H9 (cell line): ENCODE measurements around the gene DNAJA4. TPM values are rescaled to one million over a fixed set of nuclear protein-coding genes. Genes with fewer than 3 reads are reported as not detected.
A peak's percentile ranks its signal among the peaks of the same experiment; 100 is the strongest.

Experiments used
- DNase-seq: peaks from one replicate; pipeline ENCODE4 v3.0.0-alpha.2; 2017
- H2AFZ ChIP-seq: one replicate; pipeline ENCODE4 v1.6.1; 2013; ENCODE audit warnings: mild to moderate bottlenecking, low read length, control low read depth, moderate library complexity
- H2AK5ac ChIP-seq: 2 replicates; pipeline ENCODE4 v1.6.1; 2013; ENCODE audit warnings: low read length, control low read depth, mixed read lengths; ENCODE audit not compliant: insufficient read length
- H2BK120ac ChIP-seq: one replicate; pipeline ENCODE4 v1.6.1; 2013; ENCODE audit warnings: low read depth, mild to moderate bottlenecking, low read length, control low read depth, inconsistent platforms; ENCODE audit not compliant: poor library complexity, severe bottlenecking
- H2BK12ac ChIP-seq: 2 replicates; pipeline ENCODE4 v1.6.1; 2013; ENCODE audit warnings: low read length, control low read depth, mixed read lengths, low read depth; ENCODE audit not compliant: insufficient read length
- H2BK15ac ChIP-seq: 2 replicates; pipeline ENCODE4 v1.6.1; 2013; ENCODE audit warnings: low read depth, low read length, control low read depth
- H2BK20ac ChIP-seq: one replicate; pipeline ENCODE4 v1.6.1; 2013; ENCODE audit warnings: low read depth, mild to moderate bottlenecking, low read length, control low read depth, inconsistent platforms; ENCODE audit not compliant: poor library complexity, severe bottlenecking
- H2BK5ac ChIP-seq: 2 replicates; pipeline ENCODE4 v1.6.1; 2013; ENCODE audit warnings: low read length, control low read depth, mixed read lengths; ENCODE audit not compliant: insufficient read length
- H3K14ac ChIP-seq: 2 replicates; pipeline ENCODE4 v1.6.1; 2013; ENCODE audit warnings: low read length, control low read depth; ENCODE audit not compliant: insufficient read depth
- H3K18ac ChIP-seq: 2 replicates; pipeline ENCODE4 v1.6.1; 2013; ENCODE audit warnings: low read depth, mild to moderate bottlenecking, mixed read lengths, low read length, control low read depth; ENCODE audit not compliant: insufficient read length
- H3K23ac ChIP-seq: 2 replicates; pipeline ENCODE4 v1.6.1; 2013; ENCODE audit warnings: low read length, control low read depth, mixed read lengths, low read depth; ENCODE audit not compliant: insufficient read length
- H3K23me2 ChIP-seq: 2 replicates; pipeline ENCODE4 v1.6.1; 2013; ENCODE audit warnings: low read depth, mild to moderate bottlenecking, mixed read lengths, low read length, control low read depth; ENCODE audit not compliant: insufficient read length, poor library complexity, severe bottlenecking
- H3K27ac ChIP-seq: 2 replicates; pipeline ENCODE4 v1.5.1; 2013; ENCODE audit warnings: low read length, control low read depth, mixed read lengths, low read depth; ENCODE audit not compliant: insufficient read length
- H3K27me3 ChIP-seq: 2 replicates; pipeline ENCODE4 v1.6.1; 2013; ENCODE audit warnings: low read length, control low read depth, inconsistent platforms; ENCODE audit not compliant: insufficient read depth
- H3K4ac ChIP-seq: 2 replicates; pipeline ENCODE4 v1.6.1; 2013; ENCODE audit warnings: low read depth, mild to moderate bottlenecking, control low read depth, inconsistent platforms, low read length, moderate library complexity
- H3K4me1 ChIP-seq: 2 replicates; pipeline ENCODE4 v1.6.1; 2013; ENCODE audit warnings: low read length, control low read depth, inconsistent platforms; ENCODE audit not compliant: insufficient read depth
- H3K4me2 ChIP-seq: 2 replicates; pipeline ENCODE4 v1.6.1; 2013; ENCODE audit warnings: low read length, control low read depth, mixed read lengths; ENCODE audit not compliant: insufficient read length, insufficient read depth
- H3K56ac ChIP-seq: 2 replicates; pipeline ENCODE4 v1.6.1; 2013; ENCODE audit warnings: low read depth, mild to moderate bottlenecking, mixed read lengths, low read length, control low read depth; ENCODE audit not compliant: insufficient read length
- H3K79me1 ChIP-seq: 2 replicates; pipeline ENCODE4 v1.6.1; 2013; ENCODE audit warnings: low read depth, mild to moderate bottlenecking, moderate library complexity, low read length, control low read depth, inconsistent platforms; ENCODE audit not compliant: insufficient read depth, poor library complexity, severe bottlenecking
- H3K79me2 ChIP-seq: 2 replicates; pipeline ENCODE4 v1.6.1; 2013; ENCODE audit warnings: low read length, control low read depth, inconsistent platforms; ENCODE audit not compliant: insufficient read depth
- H3K9ac ChIP-seq: 2 replicates; pipeline ENCODE4 v1.6.1; 2013; ENCODE audit warnings: low read length, control low read depth, mixed read lengths; ENCODE audit not compliant: insufficient read length; ENCODE audit errors: extremely low read depth
- H3K9me3 ChIP-seq: one replicate; pipeline ENCODE4 v1.6.1; 2013; ENCODE audit warnings: low read depth, low read length, inconsistent platforms; ENCODE audit not compliant: control insufficient read depth
- H3T11ph ChIP-seq: one replicate; pipeline ENCODE4 v1.6.1; 2013; ENCODE audit warnings: mild to moderate bottlenecking, low read length, control low read depth, inconsistent platforms
- H4K20me1 ChIP-seq: one replicate; pipeline ENCODE4 v1.6.1; 2013; ENCODE audit not compliant: control insufficient read depth, insufficient read length, insufficient read depth
- H4K5ac ChIP-seq: 2 replicates; pipeline ENCODE4 v1.6.1; 2013; ENCODE audit warnings: low read depth, mild to moderate bottlenecking, mixed read lengths, low read length, control low read depth; ENCODE audit not compliant: insufficient read length
- H4K8ac ChIP-seq: replicated peaks from 2 replicates; pipeline ENCODE4 v1.6.1; 2013; ENCODE audit warnings: low read length, control low read depth, mixed read lengths, low read depth; ENCODE audit not compliant: insufficient read length
- H4K91ac ChIP-seq: 2 replicates; pipeline ENCODE4 v1.6.1; 2013; ENCODE audit warnings: low read depth, mild to moderate bottlenecking, moderate library complexity, mixed read lengths, low read length, control low read depth; ENCODE audit not compliant: insufficient read length
- H3K27ac Mint-ChIP-seq, 3 experiments: 2 replicates in 2 of 3; 3 replicates in 1 of 3; pipeline ENCODE4 v1.8.0; 2020 to 2021; ENCODE audit warnings: mixed read lengths in 3 of 3, mild to moderate bottlenecking in 1 of 3, moderate library complexity in 1 of 3
- H3K27me3 Mint-ChIP-seq: 2 replicates; pipeline ENCODE4 v1.8.0; 2021; ENCODE audit warnings: low read depth, mild to moderate bottlenecking, moderate library complexity, mixed read lengths
- H3K36me3 Mint-ChIP-seq, 3 experiments: 2 replicates in 2 of 3; 3 replicates in 1 of 3; pipeline ENCODE4 v1.8.0; 2020 to 2021; ENCODE audit warnings: low read depth in 3 of 3, mixed read lengths in 3 of 3; ENCODE audit not compliant: insufficient read depth in 1 of 3
- H3K4me1 Mint-ChIP-seq, 2 experiments: 2 replicates each; pipeline ENCODE4 v1.8.0; 2020; ENCODE audit warnings: mixed read lengths in 2 of 2
- H3K4me3 Mint-ChIP-seq, 2 experiments: 2 replicates in 1 of 2; 3 replicates in 1 of 2; pipeline ENCODE4 v1.8.0; 2020 to 2021; ENCODE audit warnings: mild to moderate bottlenecking in 2 of 2, mixed read lengths in 2 of 2, moderate library complexity in 1 of 2
- H3K9me3 Mint-ChIP-seq, 2 experiments: 2 replicates in 1 of 2; 3 replicates in 1 of 2; pipeline ENCODE4 v1.8.0; 2020; ENCODE audit warnings: mild to moderate bottlenecking in 2 of 2, mixed read lengths in 2 of 2, moderate library complexity in 1 of 2
- CTCF ChIP-seq: fragments of 200-600 bp; sonication (generic); conservative IDR thresholded peaks from 3 replicates; pipeline ENCODE4 v1.8.0; 2021; ENCODE audit warnings: antibody characterized with exemption, mild to moderate bottlenecking
- WGBS: extraction: QIAGEN DNeasy Blood & Tissue Kit; methylation state at CpG from one replicate; pipeline ENCODE4 v1.1.7; 2013; ENCODE audit warnings: missing lambda C conversion rate, low lambda C conversion rate, mixed read lengths; ENCODE audit not compliant: insufficient read length; ENCODE audit errors: extremely low coverage; 5-methylcytosine and 5-hydroxymethylcytosine counted together
- total RNA-seq: library from RNA; stranded (reverse); gene quantifications from 2 replicates; pipeline ENCODE4 v1.2.1, GENCODE V29; 2021

DNAJA4 gene
- total RNA-seq, 1 experiment from 2014 or later = 0.13 TPM

GRCh38 chr15:78232951-78233350 lies 31.4 kb upstream of the DNAJA4 start:
- no peaks in the 10 kb centered on the region for H3K79me2 ChIP-seq
- Mint-ChIP-seq H3K27ac (no peak overlapping the region), H3K4me3 (no peak overlapping the region), H3K4me1 (peaks cover 23 to 29% of the 10 kb centered on the region in 2 experiments), H3K36me3 (no peaks in the 10 kb centered on the region; a peak in 1 of 7 replicates), H3K9me3 (no peaks in the 10 kb centered on the region; a peak in 1 of 5 replicates), H3K27me3 (peaks cover 3% of the 10 kb centered on the region; the same call in 1 of the 2 replicates)
- H3K4me2 ChIP-seq = no peak overlapping the region
- WGBS = no CpG with 5 or more reads among the region's 5 CpGs
- H3K9me3 ChIP-seq = no peaks in the 10 kb centered on the region
- H3K4me1 ChIP-seq = peaks cover 4% of the 10 kb centered on the region; the same call in 1 of the 2 replicates
- H3K14ac ChIP-seq = no peak overlapping the region
- no peak overlapping the region for H2AK5ac ChIP-seq
- H4K5ac ChIP-seq = no peak overlapping the region
- no peak overlapping the region for H2BK5ac ChIP-seq
- no peak overlapping the region for H2BK12ac ChIP-seq
- no peak overlapping the region for H3K4ac ChIP-seq
- no peak overlapping the region for H3K56ac ChIP-seq
- no peaks in the 10 kb centered on the region for H3K79me1 ChIP-seq
- H3K9ac ChIP-seq = no peak overlapping the region
- TF ChIP-seq CTCF = no peak
- H3K27ac ChIP-seq = no peak overlapping the region
- no peaks in the 10 kb centered on the region for H3K23me2 ChIP-seq
- no peak overlapping the region for H2BK15ac ChIP-seq
- no peak for DNase-seq
- H4K20me1 ChIP-seq = no peaks in the 10 kb centered on the region
- H2AFZ ChIP-seq = no peak overlapping the region
- no peak overlapping the region for H4K91ac ChIP-seq
- H3T11ph ChIP-seq = no peak overlapping the region
- no peak overlapping the region for H3K23ac ChIP-seq
- H3K27me3 ChIP-seq = no peaks in the 10 kb centered on the region
- H4K8ac ChIP-seq = peak overlapping the region; percentile 6
- no peak overlapping the region for H2BK20ac ChIP-seq
- H3K18ac ChIP-seq = no peak overlapping the region
- no peak overlapping the region for H2BK120ac ChIP-seq
